ENCODE results near the gene ARFGEF2.

ARFGEF2 gene

GRCh38 chr20:48906221-48906877 lies 15.2 kb upstream of the ARFGEF2 start:
- no peak for DNase-seq
- ATAC-seq (replicated peaks) = no peak
- Mint-ChIP-seq H3K27me3 (no peaks in the 10 kb centered on the region), H3K4me1 (ENCODE audit: low read depth in 2 of 2) (peaks cover 20 to 23% of the 10 kb centered on the region in 2 donors), H3K36me3 (ENCODE audit: insufficient read depth) (peaks cover 16% of the 10 kb centered on the region), H3K4me3 (no peak overlapping the region), H3K27ac (no peak overlapping the region), H3K9me3 (no peaks in the 10 kb centered on the region)

- Mint-ChIP-seq H3K9me3 (no peaks in the 10 kb centered on the region), H3K27me3 (no peaks in the 10 kb centered on the region), H3K4me3 (no peak overlapping the region), H3K4me1 (ENCODE audit: low read depth in 2 of 2) (peaks cover 21 to 23% of the 10 kb centered on the region in 2 donors), H3K36me3 (ENCODE audit: insufficient read depth) (peaks cover 13% of the 10 kb centered on the region), H3K27ac (peak overlapping the region in 1 of 2 donors; percentile 93)
- DNase-seq (no peak), ATAC-seq (replicated peaks) (no peak)
These were observed 12.7 kb upstream of the ARFGEF2 start for GRCh38 chr20:48908656-48909319.

- no peak for DNase-seq
- Mint-ChIP-seq H3K4me1 (ENCODE audit: low read depth in 2 of 2) (peaks cover 15 to 17% of the 10 kb centered on the region in 2 donors), H3K36me3 (ENCODE audit: insufficient read depth) (peaks cover 13% of the 10 kb centered on the region), H3K27me3 (no peaks in the 10 kb centered on the region), H3K4me3 (peak overlapping the region in 1 of 2 donors; percentile 22), H3K9me3 (no peaks in the 10 kb centered on the region), H3K27ac (peak overlapping the region; percentile 88 to 93)
- ATAC-seq (replicated peaks) = no peak
These were observed 11.6 kb upstream of the ARFGEF2 start for GRCh38 chr20:48909910-48910309.

GRCh38 chr20:48910347-48910781 lies 11.1 kb upstream of the ARFGEF2 start:
- H3K4me3 Mint-ChIP-seq = peak overlapping the region in 1 of 2 donors; percentile 22
- ATAC-seq (replicated peaks) (peak; percentile 92), DNase-seq (peak; percentile 29 to 49 (median 49))
- H3K36me3 Mint-ChIP-seq (ENCODE audit: insufficient read depth) = peaks cover 13% of the 10 kb centered on the region
- H3K27me3 Mint-ChIP-seq = no peaks in the 10 kb centered on the region
- H3K27ac Mint-ChIP-seq = peak overlapping the region; percentile 88 to 93
- peaks cover 11 to 14% of the 10 kb centered on the region in 2 donors for H3K4me1 Mint-ChIP-seq (ENCODE audit: low read depth in 2 of 2)
- no peaks in the 10 kb centered on the region for H3K9me3 Mint-ChIP-seq

- Mint-ChIP-seq H3K4me1 (ENCODE audit: low read depth in 2 of 2) (peaks cover 11 to 14% of the 10 kb centered on the region in 2 donors), H3K27ac (peak overlapping the region; percentile 52 to 93), H3K9me3 (no peaks in the 10 kb centered on the region), H3K27me3 (no peaks in the 10 kb centered on the region), H3K36me3 (ENCODE audit: insufficient read depth) (peaks cover 13% of the 10 kb centered on the region), H3K4me3 (no peak overlapping the region)
- ATAC-seq (replicated peaks) = no peak
- no peak for DNase-seq
These were observed 9.4 kb upstream of the ARFGEF2 start for GRCh38 chr20:48912065-48912464.

- Mint-ChIP-seq H3K36me3 (ENCODE audit: insufficient read depth) (peaks cover 8% of the 10 kb centered on the region), H3K4me1 (ENCODE audit: low read depth in 2 of 2) (peaks cover 13% of the 10 kb centered on the region in 2 donors), H3K4me3 (no peak overlapping the region), H3K27me3 (no peaks in the 10 kb centered on the region), H3K27ac (no peak overlapping the region), H3K9me3 (no peaks in the 10 kb centered on the region)
- DNase-seq = no peak
- no peak for ATAC-seq (replicated peaks)
These were observed 4.8 kb upstream of the ARFGEF2 start for GRCh38 chr20:48916699-48917098.

- Mint-ChIP-seq H3K4me3 (no peak overlapping the region), H3K27ac (no peak overlapping the region), H3K36me3 (ENCODE audit: insufficient read depth) (peaks cover 14% of the 10 kb centered on the region), H3K4me1 (ENCODE audit: low read depth in 2 of 2) (peaks cover 26 to 36% of the 10 kb centered on the region in 2 donors), H3K27me3 (no peaks in the 10 kb centered on the region), H3K9me3 (no peaks in the 10 kb centered on the region)
- DNase-seq = no peak
- ATAC-seq (replicated peaks) = no peak
These were observed 2.1 kb upstream of the ARFGEF2 start for GRCh38 chr20:48919336-48919881.

GRCh38 chr20:48919882-48920526 lies 1.5 kb upstream of the ARFGEF2 start:
- Mint-ChIP-seq H3K27ac (peak overlapping the region; percentile 91 to 99), H3K4me1 (ENCODE audit: low read depth in 2 of 2) (peaks cover 29 to 40% of the 10 kb centered on the region in 2 donors), H3K4me3 (peak overlapping the region; percentile 81 to 95), H3K9me3 (no peaks in the 10 kb centered on the region), H3K27me3 (no peaks in the 10 kb centered on the region), H3K36me3 (ENCODE audit: insufficient read depth) (peaks cover 14% of the 10 kb centered on the region)
- no peak for DNase-seq
- ATAC-seq (replicated peaks) = no peak

- peaks cover 14% of the 10 kb centered on the region for H3K36me3 Mint-ChIP-seq (ENCODE audit: insufficient read depth)
- H3K27ac Mint-ChIP-seq = peak overlapping the region; percentile 91 to 99
- DNase-seq (no peak), ATAC-seq (replicated peaks) (no peak)
- no peaks in the 10 kb centered on the region for H3K9me3 Mint-ChIP-seq
- no peaks in the 10 kb centered on the region for H3K27me3 Mint-ChIP-seq
- peaks cover 29 to 44% of the 10 kb centered on the region in 2 donors for H3K4me1 Mint-ChIP-seq (ENCODE audit: low read depth in 2 of 2)
- peak overlapping the region; percentile 81 to 95 for H3K4me3 Mint-ChIP-seq
These were observed 864 bp upstream of the ARFGEF2 start for GRCh38 chr20:48920527-48921167.

- DNase-seq = peak in 1 of 3 experiments; percentile 14
- peaks cover 14% of the 10 kb centered on the region for H3K36me3 Mint-ChIP-seq (ENCODE audit: insufficient read depth)
- H3K4me3 Mint-ChIP-seq = peak overlapping the region; percentile 81 to 95
- peaks cover 33 to 52% of the 10 kb centered on the region in 2 donors for H3K4me1 Mint-ChIP-seq (ENCODE audit: low read depth in 2 of 2)
- H3K27me3 Mint-ChIP-seq = no peaks in the 10 kb centered on the region
- peak overlapping the region; percentile 91 to 99 for H3K27ac Mint-ChIP-seq
- no peaks in the 10 kb centered on the region for H3K9me3 Mint-ChIP-seq
- ATAC-seq (replicated peaks) = peak; percentile 56
These were observed 641 bp downstream of the ARFGEF2 start for GRCh38 chr20:48921883-48922820.

GRCh38 chr20:48923149-48923718 lies 1.7 kb downstream of the ARFGEF2 start:
- peaks cover 33 to 53% of the 10 kb centered on the region in 2 donors for H3K4me1 Mint-ChIP-seq (ENCODE audit: low read depth in 2 of 2)
- H3K27ac Mint-ChIP-seq = peak overlapping the region in 1 of 2 donors; percentile 99
- no peaks in the 10 kb centered on the region for H3K27me3 Mint-ChIP-seq
- DNase-seq (no peak), ATAC-seq (replicated peaks) (no peak)
- peaks cover 17% of the 10 kb centered on the region for H3K36me3 Mint-ChIP-seq (ENCODE audit: insufficient read depth)
- H3K9me3 Mint-ChIP-seq = no peaks in the 10 kb centered on the region
- H3K4me3 Mint-ChIP-seq = peak overlapping the region in 1 of 2 donors; percentile 95

- no peak overlapping the region for H3K4me3 Mint-ChIP-seq
- H3K36me3 Mint-ChIP-seq (ENCODE audit: insufficient read depth) = peaks cover 17% of the 10 kb centered on the region
- DNase-seq = no peak
- no peak overlapping the region for H3K27ac Mint-ChIP-seq
- no peak for ATAC-seq (replicated peaks)
- H3K27me3 Mint-ChIP-seq = no peaks in the 10 kb centered on the region
- peaks cover 33 to 57% of the 10 kb centered on the region in 2 donors for H3K4me1 Mint-ChIP-seq (ENCODE audit: low read depth in 2 of 2)
- no peaks in the 10 kb centered on the region for H3K9me3 Mint-ChIP-seq
These were observed 3.2 kb downstream of the ARFGEF2 start for GRCh38 chr20:48924756-48925109.

Data from effector memory CD8-positive, alpha-beta T cell (primary cell).